ENCODE measurements around the gene WNT10A.

WNT10A gene

GRCh38 chr2:218839430-218839829, 41.2 kb upstream of the WNT10A start:
- no peak for TF ChIP-seq CTCF (IDR thresholded peaks at IDR 0.05)

GRCh38 chr2:218839888-218840287, 40.8 kb upstream of the WNT10A start:
- TF ChIP-seq CTCF (IDR thresholded peaks at IDR 0.05): no peak

- TF ChIP-seq CTCF (IDR thresholded peaks at IDR 0.05): no peak
Measured at GRCh38 chr2:218849721-218850120, 30.9 kb upstream of the WNT10A start.

GRCh38 chr2:218850796-218851195, 29.9 kb upstream of the WNT10A start:
- no peak for TF ChIP-seq CTCF (IDR thresholded peaks at IDR 0.05)

GRCh38 chr2:218851286-218851685, 29.4 kb upstream of the WNT10A start:
- no peak for TF ChIP-seq CTCF (IDR thresholded peaks at IDR 0.05)

GRCh38 chr2:218852911-218853667, 27.6 kb upstream of the WNT10A start:
- TF ChIP-seq CTCF (IDR thresholded peaks at IDR 0.05): peak; percentile 68

- no peak for TF ChIP-seq CTCF (IDR thresholded peaks at IDR 0.05)
Measured at GRCh38 chr2:218853766-218854165, 26.9 kb upstream of the WNT10A start.

GRCh38 chr2:218854860-218855259, 25.8 kb upstream of the WNT10A start:
- TF ChIP-seq CTCF (IDR thresholded peaks at IDR 0.05): no peak

All from LNCAP (cell line).